HG03521 (cell line): ENCODE results near the gene HCN4.

Experiments used
- ATAC-seq: cut with Tn5 transposase; IDR thresholded peaks from one replicate; pipeline ENCODE4 v1.9.1; 2021; ENCODE audit warnings: mild to moderate bottlenecking, moderate library complexity; ENCODE audit not compliant: unreplicated experiment

HCN4 gene

GRCh38 chr15:73328149-73328820, 40.5 kb downstream of the HCN4 start:
- ATAC-seq: no peak

DNA sequence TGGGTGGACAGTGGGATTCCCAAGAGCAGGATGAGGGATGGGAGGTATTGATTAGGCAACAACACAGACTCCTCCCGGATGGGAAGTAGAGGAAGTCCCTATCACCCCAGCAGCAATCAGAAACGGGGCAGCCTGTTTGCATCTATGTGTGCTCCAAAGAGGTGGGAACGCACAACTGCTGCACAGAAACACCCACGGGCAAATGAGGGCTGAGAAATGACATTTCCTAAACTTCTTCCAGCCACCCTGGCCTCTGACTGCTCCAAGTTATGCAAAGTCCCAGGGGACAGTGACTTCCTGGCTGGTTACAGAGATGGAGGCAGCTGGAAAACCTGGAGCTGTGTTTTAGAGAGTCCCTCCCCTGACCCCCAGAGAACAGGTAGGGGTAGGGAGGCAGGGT, 42.6 kb downstream of the HCN4 start:
- ATAC-seq: no peak

DNA sequence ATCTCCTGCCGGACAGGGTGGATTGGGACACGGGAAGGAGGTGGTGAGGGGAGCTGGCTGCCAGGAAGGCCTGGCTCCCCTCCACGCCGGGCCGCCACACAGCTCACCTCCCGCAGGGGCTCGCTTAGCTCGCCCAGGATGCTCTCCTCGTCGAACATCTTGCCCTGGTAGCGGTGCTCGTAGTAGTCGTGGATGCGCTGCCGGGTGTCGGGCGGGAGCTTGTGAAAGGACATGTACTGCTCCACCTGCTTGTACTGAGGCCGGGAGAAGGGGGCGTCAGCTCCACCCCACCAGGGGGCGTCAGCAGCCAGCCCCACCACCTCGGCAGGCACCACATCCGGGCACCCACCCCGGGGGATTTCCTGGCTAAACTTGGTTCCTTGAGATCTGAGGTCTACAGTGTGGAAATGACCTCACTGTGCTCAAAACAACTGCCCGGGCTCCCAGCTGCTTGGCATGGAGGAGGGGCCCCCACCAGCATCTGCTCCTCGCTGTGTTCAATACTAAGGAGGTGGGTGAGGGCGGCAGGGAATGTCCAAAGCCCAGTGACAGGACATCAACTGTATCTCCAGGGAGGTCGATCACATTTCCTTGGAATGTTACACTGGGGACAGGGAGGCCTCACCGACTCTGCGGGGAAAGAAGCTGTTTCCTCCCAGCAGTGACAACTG, 43.4 kb downstream of the HCN4 start:
- ATAC-seq: no peak

DNA sequence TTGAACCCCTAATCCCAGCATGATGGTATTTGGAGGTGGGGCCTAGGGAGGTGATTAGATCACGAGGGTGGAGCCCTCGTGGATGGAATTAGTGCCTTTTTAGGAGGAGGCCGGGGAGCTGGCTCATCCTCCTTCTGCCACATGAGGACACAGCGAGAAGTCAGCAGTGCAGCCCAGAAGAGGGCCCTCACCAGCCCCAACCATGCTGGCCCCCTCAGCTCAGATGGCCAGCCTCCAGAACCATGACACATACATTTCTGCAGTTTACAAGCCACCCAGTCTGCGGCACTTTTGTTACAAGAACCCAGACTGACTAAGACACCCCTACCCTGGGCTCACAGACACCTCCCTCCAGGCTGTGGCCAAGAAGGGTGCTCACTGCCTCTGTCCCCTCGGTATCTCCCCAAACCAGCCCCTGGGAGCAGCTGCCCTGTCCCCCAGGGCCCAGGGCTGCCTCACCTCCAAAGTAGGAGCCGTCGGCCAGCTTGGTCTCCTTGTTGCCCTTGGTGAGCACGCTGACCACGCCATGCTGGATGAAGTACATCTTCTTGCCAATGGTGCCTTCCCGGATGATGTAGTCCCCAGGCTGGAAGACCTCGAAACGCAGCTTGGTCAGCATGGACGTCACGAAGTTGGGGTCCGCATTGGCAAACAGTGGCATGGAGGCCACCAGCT, 44.1 kb downstream of the HCN4 start:
- no peak for ATAC-seq

- no peak for ATAC-seq
These were observed 44.8 kb downstream of the HCN4 start for GRCh38 chr15:73323956-73324355.

- ATAC-seq: no peak
These were observed 45.3 kb downstream of the HCN4 start for GRCh38 chr15:73323374-73323955.

- ATAC-seq: no peak
These were observed 45.9 kb downstream of the HCN4 start for GRCh38 chr15:73322665-73323373.

GRCh38 chr15:73321496-73322450, 47.0 kb downstream of the HCN4 start:
- no peak for ATAC-seq

DNA sequence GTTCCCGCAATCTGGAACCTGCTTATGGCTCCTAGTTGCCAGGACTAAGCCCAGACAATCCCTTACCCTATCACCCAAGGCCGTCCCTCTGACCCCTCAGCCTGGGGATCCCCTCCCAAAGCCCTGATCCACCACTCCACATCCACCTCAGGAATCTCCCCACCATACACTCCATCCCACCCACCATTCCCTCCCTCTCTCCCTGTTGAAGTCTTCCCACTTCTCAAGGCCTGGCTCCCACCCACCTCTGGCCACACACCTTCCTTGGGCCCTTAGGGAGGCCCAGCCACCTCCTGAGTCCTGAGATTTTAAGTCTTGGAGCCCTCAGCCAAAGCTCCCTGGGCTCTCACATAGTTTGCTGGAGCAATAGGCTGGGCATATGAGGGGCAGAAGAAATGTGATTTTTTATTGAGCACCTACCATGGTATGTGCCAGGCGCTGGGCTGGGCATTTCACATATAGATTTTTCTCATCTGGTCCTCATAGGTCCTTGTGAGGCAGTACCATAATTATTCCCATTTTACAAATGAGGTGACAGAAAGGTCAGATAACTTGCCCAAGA, 48.1 kb downstream of the HCN4 start:
- no peak for ATAC-seq

GRCh38 chr15:73319460-73320245, 49.1 kb downstream of the HCN4 start:
- ATAC-seq: no peak

- no peak for ATAC-seq
These were observed 50.1 kb downstream of the HCN4 start for GRCh38 chr15:73318463-73319351.

DNA sequence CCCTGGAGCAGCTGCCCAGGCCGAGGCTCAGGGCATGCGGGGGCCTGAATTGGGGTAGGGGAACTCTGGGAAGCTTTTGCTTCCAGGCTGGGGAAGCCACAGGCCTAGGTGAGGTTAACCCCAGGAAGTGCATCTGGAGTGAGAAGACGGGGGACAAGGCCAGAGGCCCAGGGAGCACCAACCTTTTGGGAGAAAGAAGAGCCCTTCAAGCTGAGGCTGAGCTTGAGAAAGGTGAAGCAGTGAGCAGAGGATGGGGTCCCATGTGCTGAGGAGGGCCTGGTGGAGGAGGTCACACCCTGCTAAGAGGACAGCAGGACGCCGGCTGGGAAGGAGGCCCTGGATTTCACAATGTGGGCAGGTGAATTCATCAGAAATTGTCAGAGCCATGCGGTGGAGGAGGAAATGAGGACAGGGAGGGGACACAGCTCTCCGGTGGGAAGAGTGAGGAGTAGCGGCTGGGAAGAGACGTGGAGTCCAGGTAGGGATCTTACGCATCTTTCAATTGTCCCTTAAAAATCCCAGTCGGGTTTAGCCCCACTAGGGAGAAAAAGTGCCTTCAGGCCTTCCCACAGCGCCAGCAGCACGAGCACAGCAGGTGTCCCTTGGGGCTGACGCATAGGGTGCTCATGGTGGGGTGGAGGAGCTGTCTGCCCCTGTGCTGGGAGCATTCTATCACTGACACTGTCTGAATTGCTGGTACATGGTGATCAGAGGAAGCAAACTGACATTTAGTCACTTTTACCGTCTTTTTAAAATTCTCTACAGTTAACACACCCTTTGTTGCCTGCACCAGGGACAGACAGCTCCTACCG, 50.9 kb downstream of the HCN4 start:
- ATAC-seq: no peak

GRCh38 chr15:73313861-73314260, 54.9 kb downstream of the HCN4 start:
- ATAC-seq: no peak

DNA sequence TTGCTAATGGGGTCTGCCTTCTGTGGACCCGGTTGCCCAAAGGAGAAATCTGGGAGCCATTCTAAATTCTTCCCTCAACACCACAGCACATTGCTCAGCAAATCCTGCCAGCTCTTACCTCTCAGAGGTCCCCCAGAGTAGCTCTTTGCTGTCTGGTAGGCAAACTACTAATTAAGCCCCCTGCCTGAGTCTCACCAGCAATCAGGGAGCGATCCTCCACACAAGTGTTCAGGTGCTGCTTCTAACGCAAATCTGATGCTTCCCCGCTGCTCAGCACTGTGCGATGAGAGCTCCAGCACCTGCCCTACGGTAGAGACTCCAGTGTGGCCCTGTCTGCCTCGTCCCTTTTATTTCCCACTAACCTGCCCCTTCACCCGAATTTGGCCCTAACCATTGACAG, 60.5 kb downstream of the HCN4 start:
- no peak for ATAC-seq

GRCh38 chr15:73305331-73306211, 63.2 kb downstream of the HCN4 start:
- ATAC-seq: no peak

- no peak for ATAC-seq
These were observed 65.1 kb downstream of the HCN4 start for GRCh38 chr15:73303636-73304035.
